H9 (cell line): Measurements from ENCODE around the gene METTL21C. TPM values are rescaled to one million over a fixed set of nuclear protein-coding genes. Genes with fewer than 3 reads are reported as not detected.

Experiments used
- DNase-seq: peaks from one replicate; pipeline ENCODE4 v3.0.0-alpha.2; 2017
- H2AFZ ChIP-seq: one replicate; pipeline ENCODE4 v1.6.1; 2013; ENCODE audit warnings: mild to moderate bottlenecking, low read length, control low read depth, moderate library complexity
- H2AK5ac ChIP-seq: 2 replicates; pipeline ENCODE4 v1.6.1; 2013; ENCODE audit warnings: low read length, control low read depth, mixed read lengths; ENCODE audit not compliant: insufficient read length
- H2BK120ac ChIP-seq: one replicate; pipeline ENCODE4 v1.6.1; 2013; ENCODE audit warnings: low read depth, mild to moderate bottlenecking, low read length, control low read depth, inconsistent platforms; ENCODE audit not compliant: poor library complexity, severe bottlenecking
- H2BK12ac ChIP-seq: 2 replicates; pipeline ENCODE4 v1.6.1; 2013; ENCODE audit warnings: low read length, control low read depth, mixed read lengths, low read depth; ENCODE audit not compliant: insufficient read length
- H2BK15ac ChIP-seq: 2 replicates; pipeline ENCODE4 v1.6.1; 2013; ENCODE audit warnings: low read depth, low read length, control low read depth
- H2BK20ac ChIP-seq: one replicate; pipeline ENCODE4 v1.6.1; 2013; ENCODE audit warnings: low read depth, mild to moderate bottlenecking, low read length, control low read depth, inconsistent platforms; ENCODE audit not compliant: poor library complexity, severe bottlenecking
- H2BK5ac ChIP-seq: 2 replicates; pipeline ENCODE4 v1.6.1; 2013; ENCODE audit warnings: low read length, control low read depth, mixed read lengths; ENCODE audit not compliant: insufficient read length
- H3K14ac ChIP-seq: 2 replicates; pipeline ENCODE4 v1.6.1; 2013; ENCODE audit warnings: low read length, control low read depth; ENCODE audit not compliant: insufficient read depth
- H3K18ac ChIP-seq: 2 replicates; pipeline ENCODE4 v1.6.1; 2013; ENCODE audit warnings: low read depth, mild to moderate bottlenecking, mixed read lengths, low read length, control low read depth; ENCODE audit not compliant: insufficient read length
- H3K23ac ChIP-seq: 2 replicates; pipeline ENCODE4 v1.6.1; 2013; ENCODE audit warnings: low read length, control low read depth, mixed read lengths, low read depth; ENCODE audit not compliant: insufficient read length
- H3K23me2 ChIP-seq: 2 replicates; pipeline ENCODE4 v1.6.1; 2013; ENCODE audit warnings: low read depth, mild to moderate bottlenecking, mixed read lengths, low read length, control low read depth; ENCODE audit not compliant: insufficient read length, poor library complexity, severe bottlenecking
- H3K27ac ChIP-seq: 2 replicates; pipeline ENCODE4 v1.5.1; 2013; ENCODE audit warnings: low read length, control low read depth, mixed read lengths, low read depth; ENCODE audit not compliant: insufficient read length
- H3K27me3 ChIP-seq: 2 replicates; pipeline ENCODE4 v1.6.1; 2013; ENCODE audit warnings: low read length, control low read depth, inconsistent platforms; ENCODE audit not compliant: insufficient read depth
- H3K4ac ChIP-seq: 2 replicates; pipeline ENCODE4 v1.6.1; 2013; ENCODE audit warnings: low read depth, mild to moderate bottlenecking, control low read depth, inconsistent platforms, low read length, moderate library complexity
- H3K4me1 ChIP-seq: 2 replicates; pipeline ENCODE4 v1.6.1; 2013; ENCODE audit warnings: low read length, control low read depth, inconsistent platforms; ENCODE audit not compliant: insufficient read depth
- H3K4me2 ChIP-seq: 2 replicates; pipeline ENCODE4 v1.6.1; 2013; ENCODE audit warnings: low read length, control low read depth, mixed read lengths; ENCODE audit not compliant: insufficient read length, insufficient read depth
- H3K56ac ChIP-seq: 2 replicates; pipeline ENCODE4 v1.6.1; 2013; ENCODE audit warnings: low read depth, mild to moderate bottlenecking, mixed read lengths, low read length, control low read depth; ENCODE audit not compliant: insufficient read length
- H3K79me1 ChIP-seq: 2 replicates; pipeline ENCODE4 v1.6.1; 2013; ENCODE audit warnings: low read depth, mild to moderate bottlenecking, moderate library complexity, low read length, control low read depth, inconsistent platforms; ENCODE audit not compliant: insufficient read depth, poor library complexity, severe bottlenecking
- H3K79me2 ChIP-seq: 2 replicates; pipeline ENCODE4 v1.6.1; 2013; ENCODE audit warnings: low read length, control low read depth, inconsistent platforms; ENCODE audit not compliant: insufficient read depth
- H3K9ac ChIP-seq: 2 replicates; pipeline ENCODE4 v1.6.1; 2013; ENCODE audit warnings: low read length, control low read depth, mixed read lengths; ENCODE audit not compliant: insufficient read length; ENCODE audit errors: extremely low read depth
- H3K9me3 ChIP-seq: one replicate; pipeline ENCODE4 v1.6.1; 2013; ENCODE audit warnings: low read depth, low read length, inconsistent platforms; ENCODE audit not compliant: control insufficient read depth
- H3T11ph ChIP-seq: one replicate; pipeline ENCODE4 v1.6.1; 2013; ENCODE audit warnings: mild to moderate bottlenecking, low read length, control low read depth, inconsistent platforms
- H4K20me1 ChIP-seq: one replicate; pipeline ENCODE4 v1.6.1; 2013; ENCODE audit not compliant: control insufficient read depth, insufficient read length, insufficient read depth
- H4K5ac ChIP-seq: 2 replicates; pipeline ENCODE4 v1.6.1; 2013; ENCODE audit warnings: low read depth, mild to moderate bottlenecking, mixed read lengths, low read length, control low read depth; ENCODE audit not compliant: insufficient read length
- H4K8ac ChIP-seq: replicated peaks from 2 replicates; pipeline ENCODE4 v1.6.1; 2013; ENCODE audit warnings: low read length, control low read depth, mixed read lengths, low read depth; ENCODE audit not compliant: insufficient read length
- H4K91ac ChIP-seq: 2 replicates; pipeline ENCODE4 v1.6.1; 2013; ENCODE audit warnings: low read depth, mild to moderate bottlenecking, moderate library complexity, mixed read lengths, low read length, control low read depth; ENCODE audit not compliant: insufficient read length
- H3K27ac Mint-ChIP-seq, 3 experiments: 2 replicates in 2 of 3; 3 replicates in 1 of 3; pipeline ENCODE4 v1.8.0; 2020 to 2021; ENCODE audit warnings: mixed read lengths in 3 of 3, mild to moderate bottlenecking in 1 of 3, moderate library complexity in 1 of 3
- H3K27me3 Mint-ChIP-seq: 2 replicates; pipeline ENCODE4 v1.8.0; 2021; ENCODE audit warnings: low read depth, mild to moderate bottlenecking, moderate library complexity, mixed read lengths
- H3K36me3 Mint-ChIP-seq, 3 experiments: 2 replicates in 2 of 3; 3 replicates in 1 of 3; pipeline ENCODE4 v1.8.0; 2020 to 2021; ENCODE audit warnings: low read depth in 3 of 3, mixed read lengths in 3 of 3; ENCODE audit not compliant: insufficient read depth in 1 of 3
- H3K4me1 Mint-ChIP-seq, 2 experiments: 2 replicates each; pipeline ENCODE4 v1.8.0; 2020; ENCODE audit warnings: mixed read lengths in 2 of 2
- H3K4me3 Mint-ChIP-seq, 2 experiments: 2 replicates in 1 of 2; 3 replicates in 1 of 2; pipeline ENCODE4 v1.8.0; 2020 to 2021; ENCODE audit warnings: mild to moderate bottlenecking in 2 of 2, mixed read lengths in 2 of 2, moderate library complexity in 1 of 2
- H3K9me3 Mint-ChIP-seq, 2 experiments: 2 replicates in 1 of 2; 3 replicates in 1 of 2; pipeline ENCODE4 v1.8.0; 2020; ENCODE audit warnings: mild to moderate bottlenecking in 2 of 2, mixed read lengths in 2 of 2, moderate library complexity in 1 of 2
- CTCF ChIP-seq: fragments of 200-600 bp; sonication (generic); conservative IDR thresholded peaks from 3 replicates; pipeline ENCODE4 v1.8.0; 2021; ENCODE audit warnings: antibody characterized with exemption, mild to moderate bottlenecking
- WGBS: extraction: QIAGEN DNeasy Blood & Tissue Kit; methylation state at CpG from one replicate; pipeline ENCODE4 v1.1.7; 2013; ENCODE audit warnings: missing lambda C conversion rate, low lambda C conversion rate, mixed read lengths; ENCODE audit not compliant: insufficient read length; ENCODE audit errors: extremely low coverage; 5-methylcytosine and 5-hydroxymethylcytosine counted together
- total RNA-seq: library from RNA; stranded (reverse); gene quantifications from 2 replicates; pipeline ENCODE4 v1.2.1, GENCODE V29; 2021

METTL21C gene
- total RNA-seq, 1 experiment from 2014 or later = not detected

GRCh38 chr13:102654756-102655155 is 40.1 kb downstream of the METTL21C start:
- Histone ChIP-seq H3K56ac (no peak overlapping the region), H2BK20ac (no peak overlapping the region), H2BK5ac (no peak overlapping the region), H3K9me3 (no peaks in the 10 kb centered on the region), H2BK15ac (no peak overlapping the region), H4K8ac (no peak overlapping the region), H3K27ac (no peak overlapping the region), H2BK12ac (no peak overlapping the region), H3T11ph (no peak overlapping the region), H4K91ac (no peak overlapping the region), H3K79me1 (no peaks in the 10 kb centered on the region), H3K4ac (no peak overlapping the region), H3K4me2 (no peak overlapping the region), H3K14ac (no peak overlapping the region), H2AK5ac (no peak overlapping the region), H3K9ac (no peak overlapping the region), H3K79me2 (no peaks in the 10 kb centered on the region), H2AFZ (no peak overlapping the region), H3K4me1 (no peaks in the 10 kb centered on the region), H3K23ac (no peak overlapping the region), H3K23me2 (no peaks in the 10 kb centered on the region), H3K27me3 (no peaks in the 10 kb centered on the region), H4K5ac (no peak overlapping the region), H2BK120ac (no peak overlapping the region), H3K18ac (no peak overlapping the region), H4K20me1 (no peaks in the 10 kb centered on the region)
- DNase-seq = no peak
- WGBS = no CpG with 5 or more reads among the region's 2 CpGs
- Mint-ChIP-seq H3K36me3 (peaks cover 19 to 42% (median 40%) of the 10 kb centered on the region in 3 experiments), H3K4me1 (no peaks in the 10 kb centered on the region), H3K9me3 (no peaks in the 10 kb centered on the region), H3K27me3 (no peaks in the 10 kb centered on the region), H3K4me3 (no peak overlapping the region), H3K27ac (no peak overlapping the region)
- TF ChIP-seq CTCF = no peak
